Neural cell (in vitro differentiated cells): ENCODE results near the gene CHST11.

Experiments used
- CTCF ChIP-seq: fragments of 450-650 bp; IDR thresholded peaks from 2 replicates; pipeline ENCODE4 v1.5.1; 2014; ENCODE audit warnings: antibody characterized with exemption, mild to moderate bottlenecking, moderate library complexity; ENCODE audit not compliant: poor library complexity, severe bottlenecking
- EP300 ChIP-seq: fragments of 450-650 bp; conservative IDR thresholded peaks from 2 replicates; pipeline ENCODE4 v1.6.1; 2014; ENCODE audit warnings: antibody characterized with exemption, mild to moderate bottlenecking, moderate library complexity; ENCODE audit not compliant: poor library complexity, severe bottlenecking
- EZH2 ChIP-seq: fragments of 200-600, 300-800 bp; shearing (Covaris generic), sonication (generic); IDR thresholded peaks from 2 replicates; pipeline ENCODE4 v1.6.1; 2014; ENCODE audit warnings: antibody characterized with exemption, low read length, borderline replicate concordance, mild to moderate bottlenecking; ENCODE audit not compliant: insufficient read depth, poor library complexity, severe bottlenecking
- POLR2AphosphoS5 ChIP-seq: IDR thresholded peaks from 2 replicates; pipeline ENCODE4 v1.6.1; 2012
- SMC3 ChIP-seq: fragments of 450-650 bp; conservative IDR thresholded peaks from 2 replicates; pipeline ENCODE4 v1.6.1; 2014; ENCODE audit warnings: antibody characterized with exemption, mild to moderate bottlenecking, moderate library complexity; ENCODE audit not compliant: poor library complexity
- TAF1 ChIP-seq: IDR thresholded peaks from 2 replicates; pipeline ENCODE4 v1.6.1; 2012; ENCODE audit warnings: low read depth

GRCh38 chr12:104751120-104751519 lies 294.4 kb downstream of the CHST11 start:
- TF ChIP-seq CTCF (no peak), POLR2AphosphoS5 (no peak), EZH2 (no peak), SMC3 (no peak), TAF1 (no peak), EP300 (no peak)
